GM12873 (cell line): ENCODE results near the gene COL16A1.

Experiments used
- TF ChIP-seq, protein P1 (sequence below): IDR thresholded peaks from 2 replicates; pipeline ENCODE4 v1.5.1; 2012; ENCODE audit warnings: low read depth, mild to moderate bottlenecking, moderate library complexity, low read length, control low read depth; ENCODE audit not compliant: insufficient read depth; ENCODE audit errors: missing control alignments

Gene COL16A1

DNA sequence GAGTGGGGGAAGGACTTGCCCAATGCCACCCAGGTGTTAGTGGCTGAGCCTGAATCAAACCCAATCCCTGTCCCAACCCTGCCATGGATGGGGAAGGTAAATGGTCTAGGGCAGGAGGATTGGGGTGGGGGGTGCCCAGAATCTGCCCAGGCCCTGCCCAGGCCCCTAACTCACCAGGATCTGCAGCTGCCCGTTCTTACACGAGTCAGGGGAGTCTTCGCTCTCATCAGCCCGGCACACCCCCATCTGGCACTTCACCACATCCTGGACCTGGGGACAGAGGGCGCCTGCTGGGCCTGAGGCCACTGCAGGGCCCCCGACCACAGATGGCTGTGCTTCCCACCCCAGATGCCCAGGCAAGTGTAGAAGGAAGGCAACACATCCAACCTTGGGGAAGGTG lies 28.5 kb upstream of the COL16A1 start:
- TF ChIP-seq, protein P1, sequence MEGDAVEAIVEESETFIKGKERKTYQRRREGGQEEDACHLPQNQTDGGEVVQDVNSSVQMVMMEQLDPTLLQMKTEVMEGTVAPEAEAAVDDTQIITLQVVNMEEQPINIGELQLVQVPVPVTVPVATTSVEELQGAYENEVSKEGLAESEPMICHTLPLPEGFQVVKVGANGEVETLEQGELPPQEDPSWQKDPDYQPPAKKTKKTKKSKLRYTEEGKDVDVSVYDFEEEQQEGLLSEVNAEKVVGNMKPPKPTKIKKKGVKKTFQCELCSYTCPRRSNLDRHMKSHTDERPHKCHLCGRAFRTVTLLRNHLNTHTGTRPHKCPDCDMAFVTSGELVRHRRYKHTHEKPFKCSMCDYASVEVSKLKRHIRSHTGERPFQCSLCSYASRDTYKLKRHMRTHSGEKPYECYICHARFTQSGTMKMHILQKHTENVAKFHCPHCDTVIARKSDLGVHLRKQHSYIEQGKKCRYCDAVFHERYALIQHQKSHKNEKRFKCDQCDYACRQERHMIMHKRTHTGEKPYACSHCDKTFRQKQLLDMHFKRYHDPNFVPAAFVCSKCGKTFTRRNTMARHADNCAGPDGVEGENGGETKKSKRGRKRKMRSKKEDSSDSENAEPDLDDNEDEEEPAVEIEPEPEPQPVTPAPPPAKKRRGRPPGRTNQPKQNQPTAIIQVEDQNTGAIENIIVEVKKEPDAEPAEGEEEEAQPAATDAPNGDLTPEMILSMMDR: no peak

DNA sequence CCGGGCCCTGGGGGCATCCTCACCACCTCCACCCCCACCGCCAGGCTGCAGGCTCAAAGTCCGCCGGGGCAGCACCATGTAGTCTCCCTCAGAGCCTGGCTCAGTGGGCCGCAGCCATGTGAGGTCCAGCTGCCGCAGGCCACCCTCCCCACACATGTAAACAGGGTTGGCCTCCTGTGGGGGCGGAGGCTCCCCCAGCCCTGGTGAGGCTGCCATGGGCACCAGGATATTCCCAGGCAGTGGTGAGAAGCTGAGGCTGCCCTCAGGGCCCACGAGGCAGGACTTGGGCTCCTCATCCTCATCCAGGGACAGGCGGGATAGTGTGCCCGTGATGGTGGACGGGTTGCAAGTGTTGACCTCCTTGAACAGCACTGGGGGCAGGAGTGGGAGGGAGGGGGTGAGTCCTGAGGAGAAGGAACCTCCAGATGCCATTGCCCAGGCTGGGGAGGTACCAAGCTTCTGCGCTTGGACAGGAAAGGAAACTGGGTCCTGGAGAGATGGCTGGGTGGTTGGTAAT lies 27.3 kb upstream of the COL16A1 start:
- TF ChIP-seq, protein P1: no peak

DNA sequence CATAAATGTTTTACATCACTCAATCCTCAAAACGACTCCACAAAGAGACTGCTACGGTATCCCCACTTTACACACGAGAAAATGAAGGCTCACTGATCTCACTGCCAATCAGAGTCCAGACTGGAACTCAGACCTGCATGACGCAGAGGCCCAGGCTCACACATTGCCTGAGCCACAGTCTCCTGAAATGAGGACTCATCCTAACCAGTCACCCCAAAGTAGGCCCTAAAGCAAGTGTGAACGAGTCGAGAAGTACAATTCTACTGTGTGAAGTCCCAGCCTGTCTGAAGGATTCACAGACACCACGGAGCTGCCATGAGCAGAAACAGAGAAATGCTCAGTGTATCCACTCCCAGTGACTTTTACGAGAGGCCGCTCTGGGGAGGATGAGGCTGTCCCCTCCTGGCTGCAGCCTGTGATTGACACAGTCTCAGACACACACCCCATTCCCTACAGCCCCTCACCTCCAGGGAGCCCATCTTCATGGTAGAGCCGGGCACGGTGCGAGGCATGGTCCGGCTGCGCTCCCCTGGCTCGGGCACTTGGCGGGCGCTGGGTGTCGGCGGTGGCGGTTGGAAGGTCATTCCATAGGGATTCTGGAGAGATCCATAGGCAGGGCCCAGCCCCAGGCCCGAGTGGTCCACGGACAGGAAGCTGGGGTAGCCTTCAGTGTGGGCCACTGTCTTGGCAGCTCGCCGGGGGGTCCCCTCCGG lies 26.7 kb upstream of the COL16A1 start:
- TF ChIP-seq, protein P1: no peak

DNA sequence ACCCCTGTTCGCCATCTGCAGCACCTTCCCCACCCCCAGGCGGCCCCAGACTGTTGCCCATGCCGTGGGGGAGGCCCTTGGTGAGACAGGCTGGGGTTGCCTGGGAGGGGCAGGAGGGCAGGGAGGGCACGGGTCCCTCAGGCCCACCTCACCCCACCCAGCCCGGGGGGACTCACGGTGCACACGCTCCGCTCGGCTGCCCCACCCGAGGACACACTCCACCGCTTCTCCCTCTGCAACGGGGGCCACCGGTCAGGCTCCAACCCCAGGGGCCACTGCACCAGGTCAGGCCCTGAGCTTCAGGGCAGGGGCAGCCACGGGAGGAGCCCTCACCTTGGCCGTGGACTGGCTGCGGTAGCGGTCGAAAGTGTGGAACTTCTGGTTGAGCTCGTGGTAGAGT lies 24.0 kb upstream of the COL16A1 start:
- TF ChIP-seq, protein P1: no peak

DNA sequence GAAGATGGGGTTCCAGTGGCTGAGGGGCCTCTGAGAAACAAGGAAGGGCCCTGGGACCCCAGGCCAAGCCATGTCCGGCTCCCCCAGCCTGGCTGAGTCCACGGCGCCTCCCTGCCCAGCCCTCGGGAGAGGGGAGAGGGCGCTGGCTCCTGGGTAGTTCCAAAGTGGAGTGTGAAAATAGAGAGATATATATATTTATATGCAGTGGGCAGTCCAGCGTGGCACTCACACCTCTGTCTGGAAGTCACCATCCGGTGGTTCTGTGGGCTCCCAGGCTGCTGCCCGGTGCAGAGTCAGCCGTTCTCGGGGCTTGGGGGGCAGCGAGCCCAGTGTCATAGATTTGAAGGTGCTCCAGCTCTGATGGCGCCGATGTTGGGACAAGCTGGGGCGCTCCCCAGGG lies 23.4 kb upstream of the COL16A1 start:
- TF ChIP-seq, protein P1: no peak

DNA sequence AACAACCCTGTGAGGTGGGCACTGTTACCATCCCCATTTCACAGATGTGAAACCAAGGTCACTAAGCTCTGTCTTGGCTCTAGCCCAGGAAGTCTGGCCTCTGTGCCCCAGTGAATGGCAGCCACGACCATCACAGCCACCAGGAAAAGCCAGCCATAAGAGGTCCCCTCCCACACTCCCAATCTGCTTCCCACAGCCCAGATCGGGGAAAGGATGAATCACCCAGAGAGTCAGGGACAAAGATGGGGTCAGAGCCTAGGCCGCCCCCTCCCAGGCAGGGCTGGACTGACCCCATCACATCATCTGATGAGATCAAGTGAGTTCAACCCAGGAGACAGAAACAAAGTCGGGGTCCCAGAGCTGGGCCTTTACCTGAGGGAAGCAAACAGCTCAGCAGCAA lies 22.9 kb upstream of the COL16A1 start:
- TF ChIP-seq, protein P1: no peak

DNA sequence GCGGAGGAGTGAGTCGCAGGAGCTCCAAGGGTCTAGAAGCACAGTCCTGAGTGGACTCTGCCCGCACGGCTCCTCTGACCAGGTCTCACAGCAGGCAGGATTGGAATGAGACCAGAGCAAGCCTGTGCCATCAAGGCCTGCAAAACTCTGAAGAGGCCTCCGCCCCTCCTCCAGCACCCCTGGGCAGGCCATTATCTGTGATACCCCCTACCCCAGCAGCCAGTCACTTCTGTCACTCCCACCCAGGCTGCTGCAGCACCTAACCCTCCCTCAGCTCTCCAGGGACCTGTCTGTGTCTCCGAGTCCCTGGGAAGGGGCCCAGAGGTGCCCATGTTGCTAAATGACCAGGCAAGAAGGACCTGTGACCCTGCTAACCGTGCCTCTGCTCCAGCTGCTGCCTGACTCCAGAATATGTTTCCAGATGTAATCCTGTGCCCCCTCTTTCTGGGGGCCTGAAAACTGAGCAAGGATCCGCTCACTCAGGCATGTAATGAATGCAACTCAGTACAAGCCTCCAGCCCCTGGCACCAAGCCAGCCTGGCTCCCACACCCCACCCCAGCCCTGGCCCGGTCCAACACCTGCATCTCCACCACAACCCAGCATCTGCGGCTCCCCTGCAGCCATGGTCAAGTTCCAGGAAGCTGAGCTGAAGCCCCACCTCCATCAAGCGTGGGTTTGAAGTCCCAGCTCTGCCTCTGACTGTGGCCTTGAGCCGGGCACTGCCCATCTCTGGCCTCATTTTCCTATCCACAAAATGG lies 22.1 kb upstream of the COL16A1 start:
- TF ChIP-seq, protein P1: no peak
